ENCODE results near the gene BCAS3.

BCAS3 gene

GRCh38 chr17:61399131-61400065 lies 721.7 kb downstream of the BCAS3 start, which contains the start of gene TBX2:
TSS of gene TBX2 (plus strand) at chr17:61399843. CDS start at chr17:61400177, 334 bp downstream.
- no peak for DNase-seq (ENCODE audit: low read depth)

GRCh38 chr17:61400066-61400716 lies 722.5 kb downstream of the BCAS3 start:
- DNase-seq (ENCODE audit: low read depth): no peak

GRCh38 chr17:61400717-61401388 lies 723.2 kb downstream of the BCAS3 start:
- DNase-seq (ENCODE audit: low read depth): no peak

GRCh38 chr17:61401389-61402072 lies 723.9 kb downstream of the BCAS3 start:
- DNase-seq (ENCODE audit: low read depth): no peak

GRCh38 chr17:61402073-61402541 lies 724.5 kb downstream of the BCAS3 start:
- DNase-seq (ENCODE audit: low read depth): no peak

GRCh38 chr17:61402978-61403800 lies 725.5 kb downstream of the BCAS3 start:
- DNase-seq (ENCODE audit: low read depth): no peak

GRCh38 chr17:61403801-61404662 lies 726.4 kb downstream of the BCAS3 start:
- DNase-seq (ENCODE audit: low read depth): no peak

- DNase-seq (ENCODE audit: low read depth): no peak
Measured at GRCh38 chr17:61404663-61404912, 726.9 kb downstream of the BCAS3 start.

- no peak for DNase-seq (ENCODE audit: low read depth)
Measured at GRCh38 chr17:61404913-61405685, 727.4 kb downstream of the BCAS3 start.

- no peak for DNase-seq (ENCODE audit: low read depth)
Measured at GRCh38 chr17:61405686-61406536, 728.3 kb downstream of the BCAS3 start.

- DNase-seq (ENCODE audit: low read depth): no peak
Measured at GRCh38 chr17:61406537-61406845, 728.8 kb downstream of the BCAS3 start.

- no peak for DNase-seq (ENCODE audit: low read depth)
Measured at GRCh38 chr17:61406971-61407911, 729.6 kb downstream of the BCAS3 start.

- no peak for DNase-seq (ENCODE audit: low read depth)
Measured at GRCh38 chr17:61408151-61409041, 730.7 kb downstream of the BCAS3 start.

- DNase-seq (ENCODE audit: low read depth): peak; percentile 47
Measured at GRCh38 chr17:61409301-61410112, 731.9 kb downstream of the BCAS3 start.

GRCh38 chr17:61410141-61411010 lies 732.7 kb downstream of the BCAS3 start:
- peak; percentile 70 for DNase-seq (ENCODE audit: low read depth)
